Ishikawa (cell line): ENCODE results near the gene FAM114A1.

ENCODE experiments used
- CEBPB ChIP-seq: IDR thresholded peaks from 2 replicates; pipeline ENCODE4 v1.6.1; 2012
- CREB1 ChIP-seq: IDR thresholded peaks from 2 replicates; pipeline ENCODE4 v1.6.1; 2012; ENCODE audit warnings: low read depth
- EGR1 ChIP-seq: IDR thresholded peaks from 2 replicates; pipeline ENCODE4 v1.6.1; 2012
- EP300 ChIP-seq: IDR thresholded peaks from 2 replicates; pipeline ENCODE4 v1.6.1; 2012; ENCODE audit warnings: borderline replicate concordance
- FOXM1 ChIP-seq: IDR thresholded peaks from 2 replicates; pipeline ENCODE4 v1.6.1; 2012; ENCODE audit warnings: low read depth, borderline replicate concordance
- RAD21 ChIP-seq: IDR thresholded peaks from 2 replicates; pipeline ENCODE4 v1.6.1; 2012; ENCODE audit warnings: low read depth
- TAF1 ChIP-seq: IDR thresholded peaks from 2 replicates; pipeline ENCODE4 v1.6.1; 2012; ENCODE audit warnings: low read depth, mild to moderate bottlenecking
- TCF12 ChIP-seq: IDR thresholded peaks from 2 replicates; pipeline ENCODE4 v1.6.1; 2012; ENCODE audit warnings: low read depth
- YY1 ChIP-seq: IDR thresholded peaks from 2 replicates; pipeline ENCODE4 v1.6.1; 2012; ENCODE audit warnings: low read depth
- ZBTB7A ChIP-seq: IDR thresholded peaks from 2 replicates; pipeline ENCODE4 v1.6.1; 2012; ENCODE audit warnings: low read depth
- TF ChIP-seq, protein P1 (sequence below): IDR thresholded peaks from 2 replicates; pipeline ENCODE4 v1.6.1; 2012; ENCODE audit warnings: low read depth, mild to moderate bottlenecking
- TF ChIP-seq, protein P2 (sequence below): IDR thresholded peaks from 2 replicates; pipeline ENCODE4 v1.6.1; 2012
- TF ChIP-seq, protein P3 (sequence below): IDR thresholded peaks from 2 replicates; pipeline ENCODE4 v1.6.1; 2012

DNA sequence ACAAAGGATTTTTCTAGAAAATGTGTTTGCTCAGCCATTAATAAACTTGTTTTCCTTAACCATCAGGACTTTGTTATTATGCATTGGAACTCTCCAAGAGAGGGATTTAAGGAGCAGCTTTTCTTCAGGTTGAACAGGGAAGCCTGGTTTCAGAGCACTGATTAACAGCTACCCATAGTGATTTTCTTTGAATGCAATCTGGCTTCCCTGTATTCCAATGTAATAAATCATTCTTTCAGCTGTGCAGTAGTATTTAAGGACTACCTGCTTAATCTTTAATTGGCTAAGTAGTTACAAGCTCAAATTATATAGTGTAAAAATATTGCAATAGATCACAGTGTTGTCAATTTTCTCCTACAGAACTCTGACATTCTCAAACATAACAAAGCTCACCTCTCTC lies 87.1 kb downstream of the FAM114A1 start:
- TF ChIP-seq CREB1 = no peak
- no peak for TF ChIP-seq EP300
- TF ChIP-seq EGR1 = no peak
- TF ChIP-seq, protein P1, sequence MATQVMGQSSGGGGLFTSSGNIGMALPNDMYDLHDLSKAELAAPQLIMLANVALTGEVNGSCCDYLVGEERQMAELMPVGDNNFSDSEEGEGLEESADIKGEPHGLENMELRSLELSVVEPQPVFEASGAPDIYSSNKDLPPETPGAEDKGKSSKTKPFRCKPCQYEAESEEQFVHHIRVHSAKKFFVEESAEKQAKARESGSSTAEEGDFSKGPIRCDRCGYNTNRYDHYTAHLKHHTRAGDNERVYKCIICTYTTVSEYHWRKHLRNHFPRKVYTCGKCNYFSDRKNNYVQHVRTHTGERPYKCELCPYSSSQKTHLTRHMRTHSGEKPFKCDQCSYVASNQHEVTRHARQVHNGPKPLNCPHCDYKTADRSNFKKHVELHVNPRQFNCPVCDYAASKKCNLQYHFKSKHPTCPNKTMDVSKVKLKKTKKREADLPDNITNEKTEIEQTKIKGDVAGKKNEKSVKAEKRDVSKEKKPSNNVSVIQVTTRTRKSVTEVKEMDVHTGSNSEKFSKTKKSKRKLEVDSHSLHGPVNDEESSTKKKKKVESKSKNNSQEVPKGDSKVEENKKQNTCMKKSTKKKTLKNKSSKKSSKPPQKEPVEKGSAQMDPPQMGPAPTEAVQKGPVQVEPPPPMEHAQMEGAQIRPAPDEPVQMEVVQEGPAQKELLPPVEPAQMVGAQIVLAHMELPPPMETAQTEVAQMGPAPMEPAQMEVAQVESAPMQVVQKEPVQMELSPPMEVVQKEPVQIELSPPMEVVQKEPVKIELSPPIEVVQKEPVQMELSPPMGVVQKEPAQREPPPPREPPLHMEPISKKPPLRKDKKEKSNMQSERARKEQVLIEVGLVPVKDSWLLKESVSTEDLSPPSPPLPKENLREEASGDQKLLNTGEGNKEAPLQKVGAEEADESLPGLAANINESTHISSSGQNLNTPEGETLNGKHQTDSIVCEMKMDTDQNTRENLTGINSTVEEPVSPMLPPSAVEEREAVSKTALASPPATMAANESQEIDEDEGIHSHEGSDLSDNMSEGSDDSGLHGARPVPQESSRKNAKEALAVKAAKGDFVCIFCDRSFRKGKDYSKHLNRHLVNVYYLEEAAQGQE = no peak
- TF ChIP-seq, protein P2, sequence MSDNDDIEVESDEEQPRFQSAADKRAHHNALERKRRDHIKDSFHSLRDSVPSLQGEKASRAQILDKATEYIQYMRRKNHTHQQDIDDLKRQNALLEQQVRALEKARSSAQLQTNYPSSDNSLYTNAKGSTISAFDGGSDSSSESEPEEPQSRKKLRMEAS = no peak
- no peak for TF ChIP-seq YY1
- no peak for TF ChIP-seq CEBPB
- TF ChIP-seq, protein P3, sequence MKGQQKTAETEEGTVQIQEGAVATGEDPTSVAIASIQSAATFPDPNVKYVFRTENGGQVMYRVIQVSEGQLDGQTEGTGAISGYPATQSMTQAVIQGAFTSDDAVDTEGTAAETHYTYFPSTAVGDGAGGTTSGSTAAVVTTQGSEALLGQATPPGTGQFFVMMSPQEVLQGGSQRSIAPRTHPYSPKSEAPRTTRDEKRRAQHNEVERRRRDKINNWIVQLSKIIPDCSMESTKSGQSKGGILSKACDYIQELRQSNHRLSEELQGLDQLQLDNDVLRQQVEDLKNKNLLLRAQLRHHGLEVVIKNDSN = no peak
- TF ChIP-seq TAF1 = no peak
- no peak for TF ChIP-seq RAD21
- TF ChIP-seq ZBTB7A = no peak
- no peak for TF ChIP-seq FOXM1
- no peak for TF ChIP-seq TCF12
